Measurements from ENCODE around the gene SHROOM3. TPM values are rescaled to one million over a fixed set of nuclear protein-coding genes. Genes with fewer than 3 reads are reported as not detected.

Gene SHROOM3
- total RNA-seq, 1 experiment from 2014 or later = 27.6 TPM

- no peaks in the 10 kb centered on the region for H3K79me2 ChIP-seq (ENCODE audit: insufficient read depth, low read length)
Measured at GRCh38 chr4:76749355-76749754, 314.3 kb downstream of the SHROOM3 start.

More at GRCh38 chr4:76749355-76749754, 314.3 kb downstream of the SHROOM3 start:
- DNase-seq = no peak
- Histone ChIP-seq H3K27me3 (ENCODE audit: insufficient read depth, low read length) (no peaks in the 10 kb centered on the region), H2AK5ac (ENCODE audit: insufficient read length, low read length) (no peak overlapping the region), H2BK20ac (ENCODE audit: low read depth, low read length, poor library complexity, severe bottlenecking) (no peak overlapping the region), H3K9ac (ENCODE audit: extremely low read depth, insufficient read length, low read length) (no peak overlapping the region), H3K27ac (ENCODE audit: insufficient read length, low read depth, low read length) (no peak overlapping the region), H3K23me2 (ENCODE audit: insufficient read length, low read depth, low read length, poor library complexity, severe bottlenecking) (no peaks in the 10 kb centered on the region), H3K14ac (ENCODE audit: insufficient read depth, low read length) (no peak overlapping the region), H3K79me1 (ENCODE audit: insufficient read depth, low read depth, low read length, poor library complexity, severe bottlenecking) (no peaks in the 10 kb centered on the region), H3K23ac (ENCODE audit: insufficient read length, low read depth, low read length) (no peak overlapping the region), H2BK12ac (ENCODE audit: insufficient read length, low read depth, low read length) (no peak overlapping the region), H3K9me3 (ENCODE audit: control insufficient read depth, low read depth, low read length) (no peaks in the 10 kb centered on the region), H4K5ac (ENCODE audit: insufficient read length, low read depth, low read length) (no peak overlapping the region), H4K91ac (ENCODE audit: insufficient read length, low read depth, low read length) (no peak overlapping the region), H3T11ph (ENCODE audit: low read length) (no peak overlapping the region), H4K8ac (replicated peaks; ENCODE audit: insufficient read length, low read depth, low read length) (no peak overlapping the region), H3K18ac (ENCODE audit: insufficient read length, low read depth, low read length) (no peak overlapping the region), H3K4me2 (ENCODE audit: insufficient read depth, insufficient read length, low read length) (no peak overlapping the region), H3K4me1 (ENCODE audit: insufficient read depth, low read length) (no peaks in the 10 kb centered on the region), H4K20me1 (ENCODE audit: control insufficient read depth, insufficient read depth, insufficient read length) (no peaks in the 10 kb centered on the region), H2BK120ac (ENCODE audit: low read depth, low read length, poor library complexity, severe bottlenecking) (no peak overlapping the region), H2BK5ac (ENCODE audit: insufficient read length, low read length) (no peak overlapping the region), H3K56ac (ENCODE audit: insufficient read length, low read depth, low read length) (no peak overlapping the region), H3K4ac (ENCODE audit: low read depth, low read length) (no peak overlapping the region), H2BK15ac (ENCODE audit: low read depth, low read length) (no peak overlapping the region), H2AFZ (ENCODE audit: low read length) (no peak overlapping the region)
- Mint-ChIP-seq H3K27me3 (ENCODE audit: low read depth) (no peaks in the 10 kb centered on the region), H3K27ac (no peak overlapping the region), H3K4me3 (no peak overlapping the region), H3K4me1 (peaks cover 5 to 9% of the 10 kb centered on the region in 2 experiments), H3K36me3 (ENCODE audit: insufficient read depth in 1 of 3, low read depth in 3 of 3) (peaks cover 33 to 50% (median 49%) of the 10 kb centered on the region in 3 experiments), H3K9me3 (peaks cover 3 to 4% of the 10 kb centered on the region in 2 experiments; a peak in 3 of 5 replicates)
- no CpG with 5 or more reads among the region's 4 CpGs for whole genome bisulfite sequencing (ENCODE audit: extremely low coverage, insufficient read length, low lambda C conversion rate)
- no peak for TF ChIP-seq CTCF (conservative IDR thresholded peaks at IDR 0.05)
